Activated CD4-positive, alpha-beta T cell treated with anti-CD3 and anti-CD28 coated beads for 36 hours (primary cell): ENCODE results near the gene LUM. TPM values are rescaled to one million over a fixed set of nuclear protein-coding genes. Genes with fewer than 3 reads are reported as not detected.
"Not testable (repeated sequence)": the region's sequence is repeated elsewhere in the genome, so short reads cannot be mapped to it uniquely, and the experiment has no call there.

Experiments used
- ATAC-seq: fragments of 200-7000 bp; cut with Tn5 transposase; one replicate; pipeline ENCODE4 v1.10.0; 2021; ENCODE audit warnings: mild to moderate bottlenecking, moderate library complexity
- CTCF ChIA-PET: fragments of 350-600 bp; sonication (Branson Sonifier 250); formaldehyde crosslinking; loops from one replicate; lab custom pipeline; 2021; ENCODE audit warnings: antibody characterized with exemption; lab: Charles Lee
- POLR2A ChIA-PET: fragments of 350-600 bp; sonication (Branson Sonifier 250); formaldehyde crosslinking; loops from one replicate; lab custom pipeline; 2021; ENCODE audit warnings: antibody characterized with exemption, inconsistent platforms; lab: Charles Lee
- DNase-seq: peaks from one replicate; pipeline ENCODE4 v3.0.0-alpha.2; 2020
- H3K27ac Mint-ChIP-seq: one replicate; pipeline ENCODE4 v1.8.0; 2021; ENCODE audit warnings: mixed read lengths
- H3K27me3 Mint-ChIP-seq: one replicate; pipeline ENCODE4 v1.8.0; 2021; ENCODE audit warnings: mixed read lengths
- H3K36me3 Mint-ChIP-seq: one replicate; pipeline ENCODE4 v1.8.0; 2021; ENCODE audit warnings: low read depth, mixed read lengths
- H3K4me1 Mint-ChIP-seq: one replicate; pipeline ENCODE4 v1.8.0; 2021; ENCODE audit warnings: mixed read lengths
- H3K4me3 Mint-ChIP-seq: one replicate; pipeline ENCODE4 v1.8.0; 2021; ENCODE audit warnings: mild to moderate bottlenecking, moderate library complexity, mixed read lengths
- H3K9me3 Mint-ChIP-seq: one replicate; pipeline ENCODE4 v1.8.0; 2021; ENCODE audit warnings: low read depth, mixed read lengths
- intact Hi-C, 2 experiments: fragments of 100-400 bp; cut with DNase I in 1 of 2; cut with micrococcal nuclease in 1 of 2; formaldehyde crosslinking; loops; one replicate each; pipeline versions ENCODE4 v1.14.2 to v1.15.1; 2022 to 2024; cut with DNase I, micrococcal nuclease
- total RNA-seq, 2 experiments: library from RNA; stranded (reverse); gene quantifications; one replicate each; pipeline ENCODE4 v1.2.3, GENCODE V29; 2021

LUM gene
- total RNA-seq, 2 experiments from 2014 or later: not detected

DNA sequence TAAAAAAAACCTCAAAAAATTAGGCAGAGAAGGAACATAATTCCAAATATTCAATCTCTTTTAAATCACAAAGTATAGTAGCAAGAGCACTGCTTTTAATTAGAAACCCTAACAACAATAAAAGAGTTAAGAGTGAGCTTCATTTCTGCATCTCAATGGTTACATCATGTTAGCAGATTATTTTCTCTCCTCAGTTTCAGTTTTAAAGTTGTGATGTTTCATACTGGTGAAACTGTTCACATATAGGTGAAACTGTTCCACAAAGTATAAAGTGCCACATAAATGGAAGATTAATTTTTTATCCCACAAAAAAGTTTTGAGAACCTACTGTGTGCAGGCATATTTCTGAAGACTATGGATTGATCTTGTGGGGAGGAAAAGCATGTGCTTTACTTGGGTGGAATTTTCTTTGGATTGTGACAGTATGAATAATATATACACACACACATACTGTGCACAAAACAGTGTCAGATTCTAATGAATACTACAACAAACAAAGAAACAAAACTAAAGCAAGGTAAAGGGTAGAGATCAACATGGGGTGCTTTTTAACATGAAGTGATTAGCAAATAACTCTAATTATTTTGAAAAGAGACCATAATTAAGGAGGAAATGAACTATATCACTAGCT, 17.1 kb downstream of the LUM start:
- no peaks in the 10 kb centered on the region for H3K36me3 Mint-ChIP-seq
- H3K27me3 Mint-ChIP-seq: peaks cover 6% of the 10 kb centered on the region
- CTCF ChIA-PET: interaction anchor here (0.6 kb wide), 1 partner anchor 1614 kb away, joined by 3 read pairs; no protein-coding TSS in a partner anchor
- no peaks in the 10 kb centered on the region for H3K4me1 Mint-ChIP-seq
- H3K27ac Mint-ChIP-seq: no peak overlapping the region
- ATAC-seq (no peak), DNase-seq (no peak)
- POLR2A ChIA-PET: no interaction called here
- intact Hi-C loops: no loop called here
- H3K9me3 Mint-ChIP-seq: peaks cover 12% of the 10 kb centered on the region
- no peak overlapping the region for H3K4me3 Mint-ChIP-seq

GRCh38 chr12:91093341-91093740, 18.0 kb downstream of the LUM start:
- CTCF ChIA-PET: no interaction called here

DNA sequence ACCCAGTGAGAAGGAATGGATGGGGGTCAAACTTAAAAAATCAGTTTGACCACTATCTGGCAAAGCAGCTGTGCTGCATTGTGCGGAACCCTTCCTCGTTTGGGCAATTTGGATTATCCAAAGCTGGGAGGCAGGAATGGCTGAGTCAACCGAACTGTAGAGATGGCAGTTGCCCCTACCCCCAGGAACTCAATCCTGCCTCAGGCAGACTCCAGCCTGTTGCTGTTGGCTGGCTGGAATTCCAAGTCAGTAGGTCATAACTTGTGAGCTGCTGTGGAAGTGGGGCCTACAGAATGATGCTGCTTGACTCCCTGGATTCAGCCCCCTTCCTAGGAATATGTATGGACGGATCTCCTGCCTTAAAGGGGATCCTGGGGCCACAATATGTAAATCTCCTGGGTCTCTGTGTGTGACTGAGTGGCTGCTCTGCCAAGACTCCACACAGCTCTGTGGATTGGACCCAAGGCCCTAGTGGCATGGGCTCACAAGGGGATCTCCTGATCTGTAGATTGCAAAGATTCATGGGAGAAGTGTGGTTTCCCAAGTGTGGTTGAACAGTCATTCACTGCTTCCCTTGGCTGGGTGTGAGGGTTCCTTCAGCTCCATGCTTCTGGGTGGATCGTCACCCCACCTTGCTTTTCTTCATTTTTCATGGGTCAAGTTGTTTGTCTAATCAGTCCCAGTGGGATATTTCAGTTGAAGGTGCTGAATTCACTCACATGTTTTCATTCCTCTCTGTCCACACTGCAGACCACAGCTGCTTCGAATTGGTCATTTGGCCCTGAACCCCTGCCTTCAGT, 19.2 kb downstream of the LUM start:
- DNase-seq (no peak), ATAC-seq (no peak)
- CTCF ChIA-PET: interaction anchor here (0.6 kb wide), 1 partner anchor 16 kb away, joined by 3 read pairs; no protein-coding TSS in a partner anchor
- Mint-ChIP-seq H3K27ac (no peak overlapping the region), H3K36me3 (no peaks in the 10 kb centered on the region), H3K9me3 (peaks cover 14% of the 10 kb centered on the region), H3K27me3 (peaks cover 6% of the 10 kb centered on the region), H3K4me1 (no peaks in the 10 kb centered on the region), H3K4me3 (no peak overlapping the region)
- intact Hi-C loops: no loop called here
- POLR2A ChIA-PET: no interaction called here

More at GRCh38 chr12:91093341-91093740, 18.0 kb downstream of the LUM start:
- Mint-ChIP-seq H3K4me1 (no peaks in the 10 kb centered on the region), H3K9me3 (peaks cover 14% of the 10 kb centered on the region), H3K4me3 (no peak overlapping the region), H3K36me3 (no peaks in the 10 kb centered on the region), H3K27ac (no peak overlapping the region), H3K27me3 (peaks cover 6% of the 10 kb centered on the region)
- intact Hi-C loops: no loop called here
- ATAC-seq (no peak), DNase-seq (no peak)
- POLR2A ChIA-PET: no interaction called here

GRCh38 chr12:91089953-91090352, 21.3 kb downstream of the LUM start:
- H3K4me1 Mint-ChIP-seq, POLR2A ChIA-PET, H3K27me3 Mint-ChIP-seq, H3K36me3 Mint-ChIP-seq, H3K4me3 Mint-ChIP-seq, intact Hi-C loops, DNase-seq, H3K27ac Mint-ChIP-seq, ATAC-seq: not testable (repeated sequence)
- CTCF ChIA-PET: interaction anchor here (0.7 kb wide), 1 partner anchor 819 kb away, joined by 4 read pairs; no protein-coding TSS in a partner anchor
- H3K9me3 Mint-ChIP-seq: peaks cover 14% of the 10 kb centered on the region

GRCh38 chr12:91080041-91080440, 31.3 kb downstream of the LUM start:
- H3K36me3 Mint-ChIP-seq: no peaks in the 10 kb centered on the region
- ChIA-PET CTCF (interaction anchor here (0.6 kb wide), 1 partner anchor 170 kb away, joined by 3 read pairs; no protein-coding TSS in a partner anchor), POLR2A (no interaction called here)
- no peaks in the 10 kb centered on the region for H3K9me3 Mint-ChIP-seq
- H3K4me1 Mint-ChIP-seq: no peaks in the 10 kb centered on the region
- peaks cover 2% of the 10 kb centered on the region for H3K27me3 Mint-ChIP-seq
- no peak for DNase-seq
- no peak overlapping the region for H3K27ac Mint-ChIP-seq
- intact Hi-C loops: no loop called here
- no peak overlapping the region for H3K4me3 Mint-ChIP-seq
- no peak for ATAC-seq

DNA sequence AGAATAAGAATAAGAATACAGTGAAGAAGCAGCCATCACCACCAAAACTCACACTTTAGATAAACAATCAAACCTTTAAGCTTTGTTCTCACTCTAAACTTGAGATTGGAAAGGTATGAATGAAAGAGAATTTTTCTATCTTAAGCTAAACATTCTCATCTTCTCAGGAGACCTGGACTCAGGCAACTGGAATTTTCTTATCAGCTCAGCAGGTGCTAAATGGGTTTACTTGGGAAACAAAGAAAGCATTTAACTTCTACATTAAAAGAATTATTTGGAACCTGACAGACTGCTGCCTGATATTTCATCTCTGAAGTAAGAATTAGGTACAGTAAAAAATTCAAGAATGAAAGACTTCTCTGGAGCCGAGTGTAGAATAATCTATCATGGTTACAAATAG, 32.8 kb downstream of the LUM start:
- Mint-ChIP-seq H3K4me1 (no peaks in the 10 kb centered on the region), H3K4me3 (no peak overlapping the region), H3K27me3 (peaks cover 4% of the 10 kb centered on the region), H3K9me3 (no peaks in the 10 kb centered on the region), H3K27ac (no peak overlapping the region), H3K36me3 (no peaks in the 10 kb centered on the region)
- intact Hi-C loops: no loop called here
- DNase-seq (no peak), ATAC-seq (no peak)
- ChIA-PET POLR2A (no interaction called here), CTCF (interaction anchor here (0.9 kb wide), 1 partner anchor 11 kb away, joined by 3 read pairs; no protein-coding TSS in a partner anchor)

GRCh38 chr12:91077228-91077954, 33.9 kb downstream of the LUM start:
- H3K4me1 Mint-ChIP-seq: no peaks in the 10 kb centered on the region
- no peak overlapping the region for H3K27ac Mint-ChIP-seq
- intact Hi-C loops: no loop called here
- ChIA-PET POLR2A (no interaction called here), CTCF (interaction anchor here (0.9 kb wide), 1 partner anchor 12 kb away, joined by 3 read pairs; no protein-coding TSS in a partner anchor)
- peaks cover 4% of the 10 kb centered on the region for H3K27me3 Mint-ChIP-seq
- H3K4me3 Mint-ChIP-seq: no peak overlapping the region
- no peaks in the 10 kb centered on the region for H3K36me3 Mint-ChIP-seq
- H3K9me3 Mint-ChIP-seq: no peaks in the 10 kb centered on the region
- ATAC-seq: no peak
- no peak for DNase-seq

DNA sequence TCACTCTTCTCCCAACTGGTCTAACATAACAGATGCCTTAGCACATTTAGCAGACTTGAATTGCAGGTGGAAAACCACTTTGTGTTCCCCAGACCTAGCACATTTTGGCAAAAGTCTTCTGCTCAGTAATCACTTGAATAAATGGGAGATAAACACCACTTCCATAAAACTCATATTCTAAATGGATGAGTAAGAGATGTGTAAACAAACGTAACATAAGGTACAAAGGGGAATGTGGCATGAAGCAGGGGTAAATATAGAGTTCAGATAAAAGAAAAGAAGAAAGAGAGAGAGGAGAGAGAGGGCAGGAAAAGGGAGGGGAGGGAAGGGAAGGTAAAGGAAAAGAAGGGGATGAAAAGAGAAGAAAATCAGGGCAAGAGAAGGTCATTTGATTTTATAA, 36.4 kb downstream of the LUM start:
- ChIA-PET POLR2A (no interaction called here), CTCF (no interaction called here)
- no peaks in the 10 kb centered on the region for H3K9me3 Mint-ChIP-seq
- no peak for ATAC-seq
- intact Hi-C loops: no loop called here
- no peaks in the 10 kb centered on the region for H3K4me1 Mint-ChIP-seq
- H3K27ac Mint-ChIP-seq: no peak overlapping the region
- peaks cover 4% of the 10 kb centered on the region for H3K27me3 Mint-ChIP-seq
- no peak overlapping the region for H3K4me3 Mint-ChIP-seq
- no peak for DNase-seq
- no peaks in the 10 kb centered on the region for H3K36me3 Mint-ChIP-seq

DNA sequence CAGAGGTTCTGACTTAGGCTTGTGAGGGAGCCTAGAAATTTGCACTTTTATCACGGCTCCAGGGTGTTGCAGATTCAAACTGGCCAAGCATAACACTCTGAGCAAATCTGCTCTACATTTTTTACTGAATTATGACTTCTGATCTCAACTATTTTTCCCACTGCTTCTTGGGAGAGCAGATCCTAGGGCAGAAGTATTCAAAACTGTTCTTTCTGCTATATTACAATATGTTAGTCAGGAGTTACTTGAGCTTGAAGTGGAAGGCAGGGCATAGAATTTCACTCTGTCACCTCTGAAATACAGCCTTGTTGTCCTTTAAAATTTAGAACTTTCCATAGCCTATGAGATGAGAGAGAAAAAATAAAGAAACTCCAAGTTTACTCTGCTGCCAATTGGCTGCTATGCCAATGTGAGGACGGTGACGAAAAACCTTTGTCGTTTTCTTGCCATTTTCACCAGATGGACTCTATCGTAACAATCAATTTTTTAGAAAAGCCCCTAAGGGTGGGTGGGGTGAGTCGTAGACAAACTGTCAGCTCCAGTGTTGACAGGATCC, 37.1 kb downstream of the LUM start:
- intact Hi-C loops: no loop called here

GRCh38 chr12:91073426-91073825, 37.9 kb downstream of the LUM start:
- Mint-ChIP-seq H3K36me3 (no peaks in the 10 kb centered on the region), H3K9me3 (no peaks in the 10 kb centered on the region), H3K4me3 (no peak overlapping the region), H3K4me1 (no peaks in the 10 kb centered on the region), H3K27me3 (peaks cover 8% of the 10 kb centered on the region), H3K27ac (no peak overlapping the region)
- no peak for ATAC-seq
- DNase-seq: no peak
- intact Hi-C loops: no loop called here
- ChIA-PET CTCF (no interaction called here), POLR2A (no interaction called here)

More for the DNA sequence above, 37.1 kb downstream of the LUM start:
- Mint-ChIP-seq H3K27me3 (peaks cover 6% of the 10 kb centered on the region), H3K4me3 (no peak overlapping the region), H3K4me1 (no peaks in the 10 kb centered on the region), H3K27ac (no peak overlapping the region), H3K36me3 (no peaks in the 10 kb centered on the region), H3K9me3 (no peaks in the 10 kb centered on the region)
- CTCF ChIA-PET: no interaction called here
- POLR2A ChIA-PET: no interaction called here
- DNase-seq: no peak
- ATAC-seq: no peak

DNA sequence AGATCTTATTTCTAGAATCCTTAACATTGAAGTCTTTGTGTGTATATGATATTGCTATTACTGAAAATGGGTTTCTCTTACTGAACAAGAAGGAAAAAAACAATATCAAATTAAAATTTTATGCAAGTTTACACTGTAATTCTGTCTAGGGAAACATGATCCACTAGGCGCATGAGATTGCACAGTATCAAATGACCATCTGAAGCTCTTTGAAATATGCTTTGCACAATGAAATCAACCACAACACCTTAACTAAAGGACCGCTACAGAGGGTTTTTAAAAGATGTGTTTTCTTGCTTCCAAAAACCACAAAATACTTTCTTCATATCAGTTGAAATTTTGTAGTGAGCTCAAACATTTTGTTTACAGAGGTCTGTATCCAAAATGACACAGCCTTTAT, 38.4 kb downstream of the LUM start:
- DNase-seq: no peak
- no peaks in the 10 kb centered on the region for H3K4me1 Mint-ChIP-seq
- CTCF ChIA-PET: no interaction called here

More for the DNA sequence above, 38.4 kb downstream of the LUM start:
- Mint-ChIP-seq H3K36me3 (no peaks in the 10 kb centered on the region), H3K27me3 (peaks cover 7% of the 10 kb centered on the region), H3K27ac (no peak overlapping the region), H3K4me3 (no peak overlapping the region), H3K9me3 (no peaks in the 10 kb centered on the region)
- intact Hi-C loops: no loop called here
- ATAC-seq: no peak
- POLR2A ChIA-PET: no interaction called here
